GM12873 (cell line): Measurements from ENCODE around the gene PCDHGA12.

ENCODE experiments used
- CTCF ChIP-seq: IDR thresholded peaks from 2 replicates; pipeline ENCODE4 v1.5.1; 2012; ENCODE audit warnings: low read depth, mild to moderate bottlenecking, moderate library complexity, low read length, control low read depth; ENCODE audit not compliant: insufficient read depth; ENCODE audit errors: missing control alignments

Gene PCDHGA12

GRCh38 chr5:141389153-141390042, 40.9 kb upstream of the PCDHGA12 start:
- TF ChIP-seq CTCF = no peak

GRCh38 chr5:141392429-141393198, 37.7 kb upstream of the PCDHGA12 start, which contains the start of gene PCDHGA8:
Gene PCDHGA8, plus strand, starts transcription at chr5:141392633. Its CDS starts 181 bp downstream, at chr5:141392814.
- peak; percentile 27 for TF ChIP-seq CTCF

GRCh38 chr5:141393267-141393666, 37.0 kb upstream of the PCDHGA12 start:
- TF ChIP-seq CTCF = no peak

GRCh38 chr5:141397756-141398551, 32.4 kb upstream of the PCDHGA12 start, which contains the start of gene PCDHGB5:
Gene PCDHGB5, plus strand, starts transcription at chr5:141397947. Its CDS starts 181 bp downstream, at chr5:141398128.
- peak; percentile 55 for TF ChIP-seq CTCF

GRCh38 chr5:141398608-141399007, 31.7 kb upstream of the PCDHGA12 start:
- no peak for TF ChIP-seq CTCF

- no peak for TF ChIP-seq CTCF
These were observed 30.6 kb upstream of the PCDHGA12 start for GRCh38 chr5:141399555-141400258.
